Posterior cingulate gyrus (tissue), 11 donors: Measurements from ENCODE around the gene MAP1B.

Experiments
- DNase-seq, 10 donors: peaks; one replicate each; pipeline versions ENCODE4 v3.0.0 to v3.0.0-alpha.2; 2020 to 2021; ENCODE audit warnings: mixed read lengths in 3 of 10
- intact Hi-C: fragments of 100-400 bp; cut with DNase I; formaldehyde crosslinking; loops from one replicate; pipeline ENCODE4 v1.15.1; 2023

The MAP1B gene

GRCh38 chr5:72210888-72211678 is 103.8 kb downstream of the MAP1B start:
- peak in 3 of 10 donors; percentile 32 to 46 (median 42) for DNase-seq
- intact Hi-C loops, result no loop called here

GRCh38 chr5:72212171-72212570 is 104.9 kb downstream of the MAP1B start:
- intact Hi-C loops, result no loop called here

DNA sequence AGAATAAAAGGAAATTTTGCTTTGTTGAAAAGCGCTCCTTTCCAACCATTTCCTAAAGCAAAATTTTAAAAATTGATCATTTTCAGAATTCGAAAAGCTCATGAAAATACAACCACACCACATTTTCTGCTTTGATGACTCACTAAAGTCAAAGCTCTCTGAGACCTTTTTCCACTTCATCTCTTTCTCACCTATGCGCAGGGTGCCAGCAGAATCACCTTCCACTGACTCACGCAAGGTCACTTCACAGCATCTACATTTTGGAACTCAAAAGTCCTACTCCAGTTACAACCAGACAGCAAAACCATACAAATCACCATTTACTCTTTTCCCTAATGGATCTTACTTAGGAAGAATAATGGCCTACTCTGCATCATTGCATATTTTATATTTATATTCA is 106.2 kb downstream of the MAP1B start:
- no peak for DNase-seq
- intact Hi-C loops, result no loop called here

More at GRCh38 chr5:72212171-72212570, 104.9 kb downstream of the MAP1B start:
- DNase-seq, result no peak

DNA sequence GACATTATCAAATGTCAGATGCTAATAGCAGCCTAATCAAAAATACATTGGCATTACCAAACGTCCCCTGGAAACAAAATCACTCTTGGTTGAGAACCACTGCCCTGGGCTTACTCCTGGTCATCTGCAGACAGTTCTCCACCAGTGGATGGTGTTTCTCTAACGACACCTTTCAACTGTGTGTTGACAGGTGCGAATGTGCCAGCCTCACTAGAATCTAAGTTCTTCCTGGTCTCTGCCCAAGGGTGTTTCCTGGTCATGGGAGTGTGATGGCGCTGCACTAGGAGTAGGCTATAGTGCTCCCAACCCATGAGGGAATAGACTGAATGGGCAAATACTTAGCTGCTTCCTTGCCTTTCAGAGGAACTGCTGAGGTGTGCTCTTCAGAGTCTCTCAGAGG is 106.9 kb downstream of the MAP1B start:
- intact Hi-C loops, result no loop called here

GRCh38 chr5:72216756-72217155 is 109.5 kb downstream of the MAP1B start:
- intact Hi-C loops, result no loop called here
- no peak for DNase-seq

More for the DNA sequence above, 106.9 kb downstream of the MAP1B start:
- no peak for DNase-seq

- DNase-seq, result no peak
- intact Hi-C loops, result no loop called here
Observed at GRCh38 chr5:72221099-72221498, 113.8 kb downstream of the MAP1B start.

DNA sequence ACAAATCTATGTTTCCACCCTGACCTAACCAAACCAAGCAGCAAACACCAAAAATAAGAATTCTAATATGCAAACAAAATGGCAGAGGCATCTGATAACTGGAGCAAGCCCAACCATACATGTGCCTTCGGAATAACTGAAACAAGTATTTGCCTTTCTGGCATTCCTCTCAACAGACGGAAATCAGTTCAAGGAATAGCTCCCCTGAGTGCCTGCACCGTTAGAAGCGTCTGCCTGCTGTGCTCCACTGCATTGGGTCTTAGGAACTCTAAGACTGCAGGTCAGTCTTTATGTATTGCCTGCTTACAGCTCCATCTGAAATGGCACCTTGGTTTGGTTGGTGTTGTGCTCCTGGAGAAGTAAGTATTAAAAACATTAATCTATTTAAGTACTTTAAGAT is 114.3 kb downstream of the MAP1B start:
- no peak for DNase-seq
- intact Hi-C loops, result no loop called here

- no peak for DNase-seq
Observed at GRCh38 chr5:72222521-72222920, 115.2 kb downstream of the MAP1B start.

DNA sequence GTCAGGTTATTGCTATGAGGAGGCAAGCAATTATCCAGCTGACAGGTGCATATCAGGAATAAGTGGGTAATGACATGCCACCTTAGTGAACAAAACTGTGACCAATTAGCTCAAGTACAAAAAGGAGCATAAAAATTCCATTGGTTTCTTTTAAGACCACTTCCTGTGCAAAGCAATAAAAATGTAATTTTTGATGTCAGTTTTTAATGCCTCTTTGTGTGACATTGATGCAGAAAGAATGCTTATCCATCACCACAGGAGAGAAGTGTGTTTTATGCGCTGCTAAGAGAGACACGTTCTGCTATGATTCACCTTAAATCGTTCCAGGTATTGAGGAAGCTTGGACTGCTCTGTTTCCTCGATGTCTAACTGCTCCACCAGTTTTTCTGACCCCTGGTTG is 116.1 kb downstream of the MAP1B start:
- no peak for DNase-seq
- intact Hi-C loops, result no loop called here

More at GRCh38 chr5:72222521-72222920, 115.2 kb downstream of the MAP1B start:
- intact Hi-C loops, result no loop called here

DNA sequence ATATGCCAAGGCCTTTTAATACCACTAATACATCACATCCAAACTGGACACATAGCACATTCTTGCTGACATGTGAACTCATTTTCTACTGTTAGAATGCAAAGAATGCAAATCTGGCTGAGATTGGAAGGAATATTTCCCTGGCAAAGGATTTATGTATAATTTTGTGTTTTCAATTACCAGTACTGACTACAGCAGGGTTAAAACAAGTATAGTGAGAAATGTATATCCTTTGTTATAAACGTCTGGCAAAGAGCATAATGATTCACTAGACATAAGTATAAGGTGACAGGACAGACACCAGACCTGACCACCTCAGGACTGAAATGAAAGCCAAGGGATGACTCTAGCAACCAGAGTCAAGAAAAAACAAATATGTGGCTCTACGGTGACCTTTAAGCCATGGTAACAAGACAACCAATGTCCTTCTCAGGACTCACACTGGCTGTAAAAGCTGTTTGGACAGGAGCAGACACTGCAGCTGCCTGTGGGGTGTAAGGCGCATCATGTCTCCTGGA is 117.7 kb downstream of the MAP1B start:
- DNase-seq, result no peak
- intact Hi-C loops, result no loop called here

DNA sequence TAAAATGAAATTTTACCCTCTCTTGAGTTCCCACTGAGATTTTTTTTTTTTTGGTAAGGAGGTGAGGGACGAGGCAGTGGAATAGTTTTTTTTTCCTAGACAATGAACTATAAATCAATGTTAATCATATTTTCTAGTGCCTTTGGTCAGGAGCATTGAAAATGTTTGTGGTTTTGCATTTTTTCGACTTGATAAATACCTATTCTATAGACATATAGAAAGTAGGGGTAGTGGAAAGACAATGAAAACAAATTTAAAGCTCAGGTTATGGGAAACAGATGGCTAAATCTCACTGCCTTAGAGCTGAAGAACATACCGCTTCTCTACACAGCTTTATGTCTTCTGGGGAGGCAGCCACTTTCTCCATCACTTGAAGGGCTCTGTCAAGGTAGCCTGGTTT is 118.5 kb downstream of the MAP1B start:
- DNase-seq, result no peak
- intact Hi-C loops, result no loop called here

GRCh38 chr5:72226950-72227349 is 119.7 kb downstream of the MAP1B start:
- intact Hi-C loops, result no loop called here
- DNase-seq, result peak in 1 of 10 donors; percentile 16

DNA sequence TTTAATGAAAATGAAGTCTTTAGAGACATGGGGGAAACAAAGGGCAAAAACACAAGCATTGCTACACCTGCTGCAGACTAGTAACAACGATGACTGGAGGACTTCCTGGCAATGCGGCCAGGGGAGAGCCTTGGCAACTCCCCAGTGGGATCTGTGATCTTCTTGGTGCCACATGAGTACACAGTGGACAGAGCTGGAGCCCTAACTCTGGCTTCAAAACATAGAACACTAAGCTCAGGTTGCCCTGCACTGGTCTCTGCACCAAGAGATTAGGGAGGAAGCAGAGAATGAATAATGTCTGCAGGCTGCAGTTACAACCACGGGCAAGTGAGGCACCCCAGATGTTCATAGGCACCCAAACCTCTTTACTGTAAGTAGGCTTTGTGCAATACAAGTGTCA is 121.7 kb downstream of the MAP1B start:
- intact Hi-C loops, result no loop called here
- no peak for DNase-seq

GRCh38 chr5:72231991-72232703 is 124.9 kb downstream of the MAP1B start:
- no peak for DNase-seq
- intact Hi-C loops, result no loop called here

GRCh38 chr5:72232838-72233237 is 125.6 kb downstream of the MAP1B start:
- DNase-seq, result no peak
- intact Hi-C loops, result no loop called here

GRCh38 chr5:72233835-72234234 is 126.6 kb downstream of the MAP1B start:
- intact Hi-C loops, result no loop called here
- no peak for DNase-seq

DNA sequence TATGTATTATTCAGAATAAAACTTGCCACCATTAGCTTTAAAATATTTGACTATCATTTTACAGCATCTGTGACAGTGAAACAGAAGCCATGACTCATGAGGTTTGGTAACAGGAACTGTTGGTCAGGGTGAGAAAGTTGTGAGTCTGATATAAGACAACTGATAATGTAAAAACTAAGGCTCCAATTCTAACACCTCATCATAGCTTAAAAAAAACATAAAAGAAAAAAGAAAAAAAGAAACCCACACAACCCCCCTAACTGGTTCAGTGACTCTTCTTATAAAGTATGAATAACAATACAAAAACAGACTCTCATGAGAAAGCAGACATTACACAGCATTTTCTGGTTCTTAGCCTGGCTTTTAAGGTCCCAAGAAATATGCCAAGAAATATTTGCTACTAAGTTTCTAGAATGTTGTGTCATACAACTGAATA is 127.0 kb downstream of the MAP1B start:
- DNase-seq, result no peak
- intact Hi-C loops, result no loop called here

DNA sequence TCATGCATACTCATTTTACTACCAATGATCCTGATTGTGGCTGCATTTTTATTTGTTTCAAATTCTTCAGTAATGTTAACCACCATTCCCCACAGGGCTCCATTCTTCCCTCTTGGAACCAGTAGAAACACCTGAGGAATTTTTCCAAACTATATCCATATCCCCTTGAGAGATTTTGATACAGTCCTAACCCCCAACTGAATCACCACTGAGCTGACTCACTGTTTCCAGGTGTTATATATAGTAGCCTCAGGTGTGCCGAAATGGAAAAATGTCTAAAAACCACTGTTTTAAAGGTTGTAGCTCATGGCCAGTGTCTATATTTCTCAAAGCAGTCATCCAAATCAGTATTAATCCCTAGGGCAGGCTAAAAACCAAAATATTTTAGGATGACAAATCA is 127.6 kb downstream of the MAP1B start:
- DNase-seq, result no peak
- intact Hi-C loops, result no loop called here

DNA sequence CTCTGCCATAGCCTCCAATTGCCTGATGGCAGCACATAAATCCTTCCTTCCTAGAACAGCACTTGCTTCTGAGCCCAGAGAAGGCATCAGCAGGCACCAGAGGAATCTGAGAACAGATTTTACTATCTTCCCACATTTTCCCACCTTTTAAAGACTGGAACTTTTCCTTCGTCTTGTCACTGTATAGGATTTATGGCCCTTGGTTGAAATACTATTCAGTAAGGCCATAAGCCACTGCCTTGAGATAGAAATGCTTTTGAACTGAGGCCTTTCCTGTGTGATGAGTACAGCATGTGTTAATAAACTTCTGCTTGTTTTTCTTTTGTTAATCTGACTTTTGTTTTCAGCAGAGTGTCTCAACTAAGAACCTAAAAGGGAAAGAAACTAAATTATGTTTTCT is 128.4 kb downstream of the MAP1B start:
- DNase-seq, result no peak
- intact Hi-C loops, result no loop called here

DNA sequence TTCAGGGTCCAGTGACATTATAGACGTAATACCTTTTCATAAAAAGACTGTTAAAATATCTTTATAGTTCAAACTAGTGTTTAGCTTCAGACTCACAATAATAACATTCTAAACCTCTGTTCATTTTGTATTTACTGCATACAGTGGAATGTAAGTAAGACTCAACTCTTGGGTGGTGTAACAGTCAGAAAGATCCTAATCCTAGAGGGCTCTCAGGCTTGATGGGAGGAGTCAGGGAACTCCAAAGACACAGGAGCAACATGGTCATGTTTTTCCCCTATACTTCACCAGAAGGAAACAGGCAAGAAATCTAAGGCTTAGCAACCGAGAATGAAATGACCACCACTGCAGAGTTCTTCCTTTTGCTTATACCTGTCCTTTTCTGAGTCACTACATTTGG is 130.1 kb downstream of the MAP1B start:
- DNase-seq, result no peak

DNA sequence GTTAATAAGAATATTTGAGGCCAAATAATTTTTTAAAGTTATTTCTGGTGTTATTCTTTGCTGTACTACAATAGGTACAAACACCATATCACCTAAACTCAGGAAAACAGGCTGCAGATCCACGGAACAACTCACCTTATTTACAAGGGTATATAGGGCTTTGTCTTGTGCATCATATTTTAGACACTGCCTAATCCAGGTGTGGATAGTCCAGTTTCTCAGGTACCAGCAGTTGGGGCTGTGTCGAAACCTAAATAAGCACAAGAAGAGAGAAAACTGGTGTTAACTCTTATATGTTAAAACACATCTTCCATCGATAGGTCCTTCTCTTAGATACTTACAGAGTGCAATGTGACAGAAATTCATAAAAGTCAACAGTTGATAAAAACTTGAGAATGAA is 130.6 kb downstream of the MAP1B start:
- intact Hi-C loops, result no loop called here
- DNase-seq, result no peak

More for the DNA sequence above, 130.1 kb downstream of the MAP1B start:
- intact Hi-C loops, result no loop called here
